ENCODE data around the gene SLC9A9.
"Not testable (repeated sequence)": the region's sequence is repeated elsewhere in the genome, so short reads cannot be mapped to it uniquely, and the experiment has no call there.

SLC9A9 gene

DNA sequence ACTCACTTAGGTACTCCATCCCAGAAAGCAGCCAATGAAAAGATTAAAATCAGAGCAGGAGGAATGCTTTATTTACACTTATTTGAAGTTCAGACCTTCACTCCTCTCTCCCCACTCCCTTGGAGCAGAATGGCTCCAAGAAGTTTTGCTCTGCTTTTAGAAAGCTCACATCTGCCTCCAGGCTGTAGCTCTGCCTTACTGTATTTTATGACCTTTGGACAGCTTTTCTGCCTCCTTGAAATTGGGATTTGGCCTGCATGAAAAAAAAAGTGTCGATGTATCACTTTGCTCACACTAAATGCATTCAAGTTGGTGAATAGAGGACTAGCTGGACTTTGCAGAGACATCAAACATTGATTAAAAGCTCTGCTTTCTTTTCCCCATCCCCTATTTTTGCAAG lies 95.3 kb downstream of the SLC9A9 start:
- no peak for DNase-seq

DNA sequence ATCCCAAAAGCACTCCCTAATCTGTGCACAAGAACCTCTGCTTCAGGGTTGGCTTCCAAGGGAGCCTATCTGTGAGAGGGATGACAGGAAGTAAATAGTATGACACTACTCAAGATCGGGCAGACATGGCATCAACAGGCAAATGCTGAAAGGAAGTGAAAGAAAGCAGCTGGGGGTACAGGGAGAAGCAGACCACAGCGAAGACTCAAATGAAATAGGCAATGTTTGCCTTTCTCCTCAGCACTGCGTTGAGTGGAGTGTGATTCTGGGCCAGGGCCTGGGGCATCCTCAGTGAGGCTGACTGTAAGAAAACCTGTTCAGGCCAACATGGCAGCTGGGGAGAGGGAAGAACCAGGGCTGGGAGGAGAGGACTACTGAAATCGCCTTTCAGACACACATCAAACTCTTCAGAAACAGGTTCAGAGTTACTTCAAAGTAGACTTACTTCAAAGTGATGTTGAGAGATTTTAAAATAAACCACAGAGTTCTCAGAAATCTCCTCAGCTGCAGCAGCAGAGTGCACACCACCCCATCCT lies 96.6 kb downstream of the SLC9A9 start:
- DNase-seq, result no peak

DNA sequence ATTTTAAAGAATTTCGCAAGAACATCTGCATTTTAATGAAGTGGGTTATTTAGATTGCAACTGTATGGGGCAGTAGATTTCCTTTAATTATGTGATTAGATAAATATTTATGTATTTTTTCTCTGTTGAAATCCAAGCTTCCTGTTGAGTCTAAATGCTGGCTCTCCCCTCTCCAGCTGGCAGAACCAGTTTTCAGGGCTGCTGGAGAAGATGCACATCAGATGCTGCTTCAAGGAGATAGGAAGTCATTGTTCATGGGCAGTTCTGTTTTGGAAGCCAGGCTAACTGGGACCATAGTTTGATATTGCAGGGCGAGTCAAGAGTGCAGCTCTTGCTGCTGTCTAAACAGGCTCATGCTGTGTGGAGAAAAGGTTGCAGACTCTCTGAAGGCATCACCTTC lies 97.4 kb downstream of the SLC9A9 start:
- no peak for DNase-seq

DNA sequence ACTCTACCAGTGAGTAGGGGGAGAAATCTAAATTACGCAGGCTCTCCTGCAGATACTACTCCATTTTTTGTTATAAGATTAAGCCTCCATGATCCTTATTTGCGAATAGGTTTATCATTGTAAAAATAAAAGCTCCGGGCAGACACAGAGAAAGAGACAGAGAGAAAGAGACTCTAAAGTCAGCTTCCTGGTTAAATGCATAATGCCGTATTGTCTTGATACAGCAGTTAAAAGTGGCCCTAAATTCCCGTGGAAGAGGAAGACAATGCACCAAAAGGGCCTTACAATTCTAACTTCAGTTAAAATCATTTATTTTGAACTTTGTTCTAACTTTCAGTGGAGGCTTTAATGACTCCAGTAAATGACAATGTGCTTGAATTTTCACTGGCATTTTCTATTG lies 98.3 kb downstream of the SLC9A9 start:
- DNase-seq, result no peak

DNA sequence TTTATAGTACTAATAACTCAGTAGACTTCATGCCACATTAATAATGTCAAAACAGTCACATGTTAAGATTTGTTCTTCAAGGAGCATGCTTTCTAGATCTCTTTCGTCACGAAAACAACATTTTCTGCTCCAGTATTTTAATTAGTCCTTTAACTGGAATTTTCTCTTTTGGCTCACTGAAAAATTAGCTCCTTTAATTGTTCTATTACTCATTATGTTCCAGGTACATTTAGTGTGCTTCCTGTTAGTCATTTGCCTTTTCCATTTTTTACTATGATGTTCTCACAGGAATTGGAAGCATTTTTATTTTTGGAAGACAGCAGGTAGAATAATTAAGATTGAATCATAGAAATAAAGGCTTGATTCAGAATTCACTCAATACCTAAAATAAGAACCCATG lies 111.2 kb downstream of the SLC9A9 start:
- peak; percentile 23 for DNase-seq

DNA sequence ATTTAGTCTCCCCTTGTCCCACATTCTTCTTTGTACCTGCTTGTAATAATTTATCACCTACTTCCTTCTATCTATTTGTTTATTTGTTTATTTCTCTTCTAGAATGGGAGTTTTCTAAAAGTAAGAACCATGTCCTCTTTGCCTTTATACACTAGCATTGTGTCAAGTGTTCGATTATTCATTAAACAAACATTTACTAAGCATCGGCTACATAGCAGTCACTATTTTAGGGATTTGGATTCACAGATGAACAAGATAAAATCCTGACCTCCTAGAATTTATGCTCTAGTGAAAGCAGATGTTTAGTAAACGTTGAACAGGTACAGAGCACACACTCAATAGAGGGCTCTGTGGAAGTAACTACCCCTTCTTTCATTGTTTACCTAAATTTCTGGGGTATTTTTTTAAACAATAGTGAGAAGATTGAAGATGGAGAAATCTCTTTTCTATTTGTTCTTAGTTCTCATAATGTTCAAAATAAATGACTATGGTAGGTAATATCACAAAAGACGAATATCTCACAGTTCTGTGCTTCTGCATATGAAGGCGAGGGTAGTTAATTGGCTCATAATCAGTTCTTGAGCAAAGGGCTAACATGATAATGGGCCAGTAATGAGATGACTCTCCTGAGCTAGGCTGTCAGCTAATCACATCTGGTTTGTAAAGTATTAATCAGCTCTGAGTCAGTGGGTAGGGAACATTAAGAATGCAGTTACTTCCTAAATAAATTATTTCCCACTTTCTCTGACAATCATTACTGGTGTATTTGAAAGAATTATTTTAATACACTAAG lies 111.9 kb downstream of the SLC9A9 start:
- DNase-seq, result peak; percentile 23

DNA sequence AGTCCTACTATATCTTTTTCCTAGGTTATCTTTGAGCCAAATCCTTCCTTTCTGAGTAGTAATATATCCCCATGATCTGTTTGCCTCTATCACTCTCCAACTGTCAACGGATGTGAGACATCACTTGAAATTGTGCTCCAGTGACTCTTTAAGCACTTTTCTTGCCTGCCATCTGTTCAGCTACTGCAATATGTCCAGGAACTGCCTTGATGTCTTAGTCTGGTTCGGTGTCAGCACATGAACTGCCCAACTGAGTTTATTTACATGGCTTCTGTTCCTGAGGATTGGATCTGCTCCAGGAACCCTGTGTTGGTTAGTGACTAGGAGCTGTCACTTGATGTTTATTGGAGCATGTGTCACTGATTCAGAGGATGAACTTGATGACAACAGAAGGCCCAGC lies 116.5 kb downstream of the SLC9A9 start:
- no peak for DNase-seq

DNA sequence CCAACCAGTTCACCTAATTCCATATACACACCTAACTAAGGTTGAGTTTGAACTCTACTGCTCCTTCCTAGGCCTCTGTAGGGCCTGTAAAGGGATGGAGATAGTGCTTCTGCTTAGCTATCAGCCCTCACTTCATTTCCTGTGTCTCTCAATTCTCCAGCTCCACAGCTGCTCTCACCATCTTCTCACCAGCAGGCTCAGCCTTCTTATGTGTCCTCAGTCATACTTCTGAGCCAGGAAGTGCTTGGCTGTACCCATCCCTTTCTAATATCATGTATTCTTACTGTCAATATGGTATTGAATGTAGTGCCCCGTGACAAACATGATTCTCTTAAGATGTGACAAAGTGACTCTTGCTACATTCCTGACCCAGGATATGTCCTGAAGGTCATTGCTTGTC lies 116.9 kb downstream of the SLC9A9 start:
- DNase-seq, result no peak

DNA sequence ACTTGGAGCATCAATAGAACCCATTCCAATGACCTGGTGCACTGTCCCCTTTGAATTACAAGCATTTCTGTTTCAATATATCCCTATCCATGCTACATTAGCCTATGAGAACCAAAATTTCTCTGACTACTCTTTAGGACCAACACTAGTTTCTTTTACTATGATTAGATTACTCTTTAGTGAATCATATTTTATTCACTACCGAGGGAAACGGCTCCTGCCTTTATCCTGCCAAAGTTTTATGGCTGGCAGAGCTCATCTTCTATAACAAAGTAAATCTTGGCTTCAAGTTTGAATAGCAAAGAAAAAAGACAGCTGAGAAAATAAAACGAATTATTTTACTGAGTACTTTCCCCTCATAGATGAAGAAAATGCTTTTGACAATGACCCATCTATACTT lies 120.9 kb downstream of the SLC9A9 start:
- DNase-seq, result peak; percentile 69

DNA sequence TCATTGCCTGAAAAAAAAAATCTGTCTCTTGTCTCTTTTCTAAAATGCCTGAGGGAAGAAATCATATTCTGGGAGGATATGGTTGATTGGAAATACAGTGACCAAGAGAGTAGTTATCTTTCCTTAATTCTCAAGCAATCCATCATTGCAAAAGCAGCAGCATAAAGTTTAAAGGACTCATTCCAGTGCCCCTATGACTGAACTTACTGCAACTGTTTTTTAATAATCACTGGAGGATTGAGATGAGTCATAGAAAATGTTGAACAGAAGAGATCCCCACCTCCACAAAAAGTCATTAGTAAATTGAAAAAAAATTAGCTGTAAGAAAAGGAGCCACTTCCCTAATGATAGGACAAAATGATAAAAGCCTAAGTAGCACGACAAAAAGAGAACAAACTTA lies 121.5 kb downstream of the SLC9A9 start:
- DNase-seq, result peak; percentile 90

DNA sequence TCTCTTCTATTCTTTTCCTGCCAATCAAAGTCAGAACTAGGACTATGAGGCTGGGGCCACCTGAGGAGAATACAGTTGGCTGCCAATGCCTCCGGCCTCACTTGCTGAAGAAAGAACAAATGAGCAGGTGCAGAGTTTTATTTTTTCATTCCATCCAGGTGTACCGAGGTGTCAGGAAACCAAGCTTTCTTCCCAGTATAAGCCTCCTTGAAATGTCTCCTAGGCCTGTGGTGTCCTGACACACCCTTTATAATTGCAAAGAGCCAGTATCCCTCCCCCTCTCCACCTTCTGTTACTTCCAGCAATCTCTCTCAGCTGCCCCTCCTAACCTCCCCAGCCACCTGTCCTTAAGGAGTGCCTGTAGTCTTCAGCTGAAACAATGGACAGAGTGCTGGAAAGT lies 127.9 kb downstream of the SLC9A9 start:
- no peak for DNase-seq

DNA sequence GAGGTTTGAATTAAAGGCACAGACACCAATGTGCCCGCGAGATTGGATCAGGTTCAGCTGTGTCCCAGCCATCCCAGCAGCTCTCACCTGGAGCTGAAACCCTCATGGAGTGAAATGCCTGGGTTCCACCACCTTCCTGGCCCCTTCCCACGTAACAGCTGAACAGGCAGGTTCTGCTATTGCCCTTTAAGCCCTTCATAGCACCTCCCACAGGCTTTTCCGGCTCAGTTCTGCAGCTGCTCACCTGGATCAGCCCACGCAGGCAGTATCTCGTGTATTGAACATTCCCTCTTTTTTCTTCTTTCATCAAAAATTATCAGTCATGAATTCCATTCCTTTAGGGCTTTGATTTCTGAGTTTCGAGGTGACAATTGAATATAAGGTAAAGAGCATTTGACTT lies 129.8 kb downstream of the SLC9A9 start:
- DNase-seq, result no peak

DNA sequence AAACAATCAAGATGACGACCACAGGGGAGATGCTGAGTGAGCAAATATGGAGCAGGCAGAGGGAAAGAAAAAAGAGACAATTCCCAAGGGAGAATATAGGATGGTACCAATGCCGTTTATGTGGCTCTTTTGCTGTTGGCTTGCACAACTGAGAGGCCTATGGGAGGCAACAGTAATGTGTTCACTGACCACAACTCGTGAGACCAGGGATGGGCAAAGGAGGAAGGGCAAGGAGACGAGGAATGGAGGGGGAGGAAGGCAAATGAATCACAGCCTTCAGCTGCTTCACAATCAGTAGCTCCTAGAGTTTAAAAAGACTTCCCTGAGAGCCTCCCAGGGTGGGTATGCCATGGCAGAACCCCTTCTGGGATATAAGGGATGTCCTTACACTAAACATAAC lies 131.5 kb downstream of the SLC9A9 start:
- DNase-seq, result peak; percentile 6

DNA sequence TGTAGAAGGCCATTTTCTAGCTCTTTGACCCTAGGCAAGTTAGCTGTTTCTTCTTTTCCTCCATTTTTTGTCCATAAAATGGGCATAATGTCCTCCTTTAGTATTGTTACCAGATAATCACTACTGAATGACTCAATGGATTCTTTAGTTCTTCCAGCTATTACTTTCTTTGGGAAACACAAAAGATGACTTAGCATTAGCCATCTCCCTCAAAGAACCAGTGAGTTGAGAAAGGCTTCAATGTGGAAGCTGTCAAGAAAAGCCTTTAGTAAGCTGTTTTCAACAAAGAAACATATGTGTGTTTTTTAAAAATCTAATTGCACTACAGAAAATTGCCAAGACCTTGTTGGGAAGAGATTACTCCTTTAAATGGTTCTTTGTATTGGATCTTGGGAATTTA lies 135.7 kb downstream of the SLC9A9 start:
- DNase-seq, result no peak

DNA sequence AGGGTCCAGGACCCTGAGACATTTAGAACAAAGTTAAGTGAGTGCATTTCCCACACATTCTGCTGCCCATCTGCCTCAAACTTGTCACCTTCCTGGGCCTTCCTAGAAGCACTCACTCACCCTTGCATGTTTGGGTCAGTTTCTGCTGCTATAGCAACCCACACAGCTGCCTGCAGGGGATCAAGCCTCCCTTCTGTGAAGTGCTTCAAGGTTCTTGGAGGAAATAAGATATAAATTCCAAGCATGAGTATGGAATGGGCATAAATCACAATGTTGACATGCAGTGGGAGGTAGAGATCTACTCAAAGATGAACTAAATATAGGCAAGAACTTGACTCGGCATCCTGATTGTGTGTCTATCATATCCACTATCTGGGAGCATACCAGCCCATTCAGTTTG lies 140.4 kb downstream of the SLC9A9 start:
- DNase-seq, result peak; percentile 29

DNA sequence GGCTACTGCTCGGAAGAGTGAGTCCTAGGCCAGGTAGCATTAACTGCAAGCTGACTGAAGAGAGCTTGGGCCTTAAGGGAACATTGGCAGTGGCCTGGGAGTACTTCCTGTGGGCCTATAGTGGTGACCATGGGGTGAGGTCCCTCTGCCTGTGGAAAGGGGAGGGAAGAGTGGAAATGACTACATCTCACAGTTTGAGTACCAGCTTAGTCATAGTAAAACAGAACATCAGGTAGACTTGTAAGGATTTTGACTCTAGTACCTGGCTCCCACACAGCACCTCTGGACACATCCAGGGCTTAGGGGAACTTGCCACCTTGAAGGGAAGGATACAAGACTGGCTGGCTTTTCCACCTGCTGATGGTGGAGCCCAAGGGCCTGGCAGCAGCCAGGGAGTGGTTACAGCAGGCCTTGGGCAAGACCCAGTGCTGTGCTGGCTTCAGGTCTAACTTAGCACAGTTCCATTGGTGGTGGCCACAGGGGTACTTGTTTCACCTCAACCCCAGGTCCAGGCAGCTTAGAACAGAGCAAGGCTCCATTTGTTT lies 147.8 kb downstream of the SLC9A9 start:
- DNase-seq, result no peak

DNA sequence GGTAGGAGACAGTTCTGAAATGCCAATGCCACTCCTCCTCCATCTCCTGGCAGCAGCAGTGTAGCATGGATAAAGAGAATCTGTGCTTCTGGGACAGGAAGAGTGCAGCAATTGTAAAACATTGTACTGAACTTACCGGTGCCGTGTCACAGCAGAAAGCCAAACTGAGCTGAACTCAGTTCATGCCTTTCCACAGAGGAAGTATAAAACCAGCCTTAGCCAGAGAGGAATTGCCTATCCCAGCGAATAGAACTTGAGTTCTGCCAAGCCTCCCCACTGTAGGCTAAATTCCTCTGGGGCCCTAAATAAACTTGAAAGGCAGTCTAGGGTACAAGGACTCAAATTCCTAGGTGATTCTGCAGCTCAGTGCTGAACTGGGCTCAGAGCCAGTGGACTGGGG lies 148.8 kb downstream of the SLC9A9 start:
- no peak for DNase-seq

DNA sequence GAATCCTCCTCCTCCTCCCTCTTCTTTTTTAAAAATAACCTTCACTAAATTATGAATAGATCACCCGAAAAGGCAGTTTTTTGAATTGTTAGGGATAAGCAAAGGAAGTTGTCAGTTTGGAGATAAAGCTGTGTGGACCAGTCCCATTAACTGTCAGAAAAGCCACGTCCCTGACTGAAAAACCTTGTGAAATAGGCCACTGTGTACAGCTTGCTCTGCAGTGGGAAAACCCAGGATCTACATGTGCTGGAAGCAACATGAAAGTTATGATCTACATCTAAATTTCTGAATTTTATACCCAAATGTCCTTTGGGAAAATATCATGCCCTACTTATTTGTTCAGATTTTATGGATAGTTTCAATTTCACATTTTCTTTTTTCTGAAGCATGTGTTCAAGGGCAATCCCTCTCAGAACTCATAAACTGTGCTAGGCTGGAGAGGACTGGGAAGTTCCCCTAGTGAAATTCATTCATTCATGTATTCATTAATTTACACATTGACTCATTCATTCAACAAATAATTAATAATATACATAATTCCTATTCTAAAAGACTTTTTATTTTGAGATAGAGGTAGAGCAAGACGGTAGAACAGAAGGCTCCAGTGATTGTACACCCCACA lies 149.5 kb downstream of the SLC9A9 start:
- no peak for DNase-seq

DNA sequence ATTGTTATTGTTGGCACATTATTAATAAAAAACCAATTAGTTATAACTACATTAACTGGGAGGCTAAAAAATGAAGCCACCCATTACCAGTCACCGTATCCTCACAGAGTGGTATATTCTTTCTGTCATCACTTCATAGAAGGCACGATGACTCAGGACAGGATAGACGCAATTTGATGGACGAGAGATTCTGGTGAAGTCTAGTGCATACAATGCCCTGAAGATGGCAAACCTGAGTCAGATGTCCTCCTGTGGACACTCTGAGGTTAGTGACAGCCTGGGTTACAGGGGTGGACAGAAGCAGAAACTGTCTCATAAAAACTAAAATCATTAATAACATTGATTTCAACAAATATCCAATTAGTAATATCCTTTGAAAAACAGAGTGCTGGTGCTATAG lies 150.3 kb downstream of the SLC9A9 start:
- no peak for DNase-seq

DNA sequence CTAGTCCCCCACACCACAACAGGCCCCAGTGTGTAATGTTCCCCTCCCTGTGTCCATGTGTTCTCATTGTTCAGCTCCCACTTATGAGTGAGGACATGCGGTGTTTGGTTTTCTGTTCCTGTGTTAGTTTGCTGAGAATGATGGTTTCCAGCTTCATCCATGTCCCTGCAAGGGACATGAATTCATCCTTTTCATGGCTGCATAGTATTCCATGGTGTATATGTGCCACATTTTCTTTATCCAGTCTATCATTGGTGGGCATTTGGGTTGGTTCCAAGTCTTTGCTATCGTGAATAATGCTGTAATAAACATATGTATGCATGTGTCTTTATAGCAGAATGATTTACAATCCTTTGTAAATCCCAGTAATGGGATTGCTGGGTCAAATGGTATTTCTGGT lies 152.9 kb downstream of the SLC9A9 start:
- not testable (repeated sequence) for DNase-seq

DNA sequence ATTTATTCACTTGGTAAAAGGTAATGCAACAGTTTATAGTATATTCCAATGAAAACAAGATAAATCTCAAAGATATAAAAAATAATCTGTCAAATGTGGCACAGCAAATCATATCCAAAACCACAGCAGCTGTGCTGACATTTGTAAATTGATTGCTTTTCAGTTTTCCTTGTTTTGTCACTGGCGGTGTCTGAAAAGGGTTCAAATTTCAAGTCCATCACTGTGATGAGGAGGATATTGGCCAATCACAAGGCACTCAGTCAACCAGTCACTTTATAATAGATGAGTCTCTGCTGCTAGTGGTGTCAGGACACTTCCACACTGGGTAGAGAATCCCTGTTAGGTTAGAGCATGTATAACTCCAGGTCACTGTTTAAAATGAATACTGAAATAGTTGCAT lies 154.8 kb downstream of the SLC9A9 start:
- DNase-seq, result no peak

DNA sequence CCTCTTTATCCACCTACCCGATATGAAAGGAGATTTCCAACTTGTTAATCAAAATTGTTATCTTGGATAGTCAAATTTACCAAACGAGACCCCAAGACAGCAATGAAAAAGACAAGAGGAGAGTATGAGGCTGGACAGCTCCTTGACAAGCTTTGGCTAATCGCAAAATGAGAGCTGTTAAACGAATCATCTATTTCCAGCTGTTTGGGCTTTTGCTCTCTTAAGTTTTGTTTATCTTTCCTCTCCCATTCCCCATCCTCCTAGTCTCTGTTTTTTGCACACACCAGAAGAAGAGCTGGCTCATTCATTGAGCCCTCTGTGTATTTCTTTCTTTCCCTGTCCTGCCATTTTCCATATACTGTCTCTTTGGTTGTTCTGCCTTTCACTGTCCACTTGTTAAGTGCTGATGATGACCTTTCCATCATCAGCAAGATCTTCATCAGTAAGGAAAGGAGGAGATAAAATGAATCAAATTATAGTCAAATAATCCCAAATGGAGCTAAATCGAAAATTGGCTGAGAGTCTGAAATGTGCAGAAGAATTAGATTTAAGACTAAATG lies 161.6 kb downstream of the SLC9A9 start:
- DNase-seq, result no peak

DNA sequence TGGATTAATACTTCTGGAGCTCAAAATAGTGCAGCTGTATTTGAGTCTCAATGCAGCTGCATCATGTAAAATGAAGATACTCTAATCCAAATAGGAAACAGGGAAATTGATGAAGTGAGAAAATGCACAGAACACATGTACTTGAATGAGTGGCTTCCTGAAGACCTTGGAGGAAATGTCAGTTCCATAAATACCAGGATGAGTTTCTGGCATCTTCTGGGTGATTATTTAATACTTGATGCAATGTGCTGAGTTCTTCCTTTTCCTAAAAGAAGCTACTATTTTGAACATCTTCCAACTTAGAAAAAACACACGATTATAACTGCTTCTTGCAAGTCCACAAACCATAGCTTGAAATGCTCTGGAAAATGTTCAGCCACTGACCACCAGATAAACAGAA lies 162.8 kb downstream of the SLC9A9 start:
- no peak for DNase-seq

DNA sequence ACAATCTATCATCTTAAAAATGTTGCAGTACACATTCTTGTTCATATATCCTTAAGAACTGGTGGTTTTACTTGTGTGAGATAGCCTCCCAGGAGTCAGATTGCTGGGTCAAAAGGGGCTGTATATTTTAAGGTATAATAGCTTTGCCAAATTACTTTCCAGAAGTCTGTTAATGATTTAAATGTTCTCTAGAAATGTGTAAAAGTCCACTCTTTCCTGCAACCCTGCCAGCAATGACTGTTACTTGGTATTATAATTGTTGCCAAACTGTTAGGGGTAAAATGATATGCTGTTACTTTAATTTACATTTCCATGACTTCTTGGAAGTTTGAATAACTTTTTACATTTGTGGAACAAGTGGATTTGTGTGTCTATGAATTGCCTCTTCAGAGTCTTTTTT lies 170.8 kb downstream of the SLC9A9 start:
- no peak for DNase-seq
